Measurements from ENCODE around the gene ZNF480.

- TF ChIP-seq CTCF (IDR thresholded peaks at IDR 0.05), result no peak
- no peak for TF ChIP-seq POLR2A (IDR thresholded peaks at IDR 0.05)
Measured at GRCh38 chr19:52331757-52332156, 34.8 kb downstream of the ZNF480 start.

Data from stomach (tissue), 4 donors.